ENCODE results near the gene ERG. TPM values are rescaled to one million over a fixed set of nuclear protein-coding genes. Genes with fewer than 3 reads are reported as not detected.

ERG gene
- 0.09 TPM in 1 of 2 replicates, not detected in the other for total RNA-seq (ENCODE audit: low replicate concordance)

GRCh38 chr21:38498057-38498833 is at the start of gene ERG:
TSS of gene ERG (minus strand) at chr21:38498477. CDS start at chr21:38498380, 97 bp downstream.
- H3K4me1 Mint-ChIP-seq, result peaks cover 24% of the 10 kb centered on the region
- Histone ChIP-seq H3K9ac (no peak within 1 kb of the TSS), H3K27ac (no peak within 1 kb of the TSS), H4K20me1 (ENCODE audit: low read depth) (no peaks in the 10 kb centered on the region), H2AFZ (replicated peaks) (no peak within 1 kb of the TSS), H3K4me2 (no peak within 1 kb of the TSS), H3K4me3 (no peak within 1 kb of the TSS), H3K79me2 (ENCODE audit: low read depth) (no peaks in the 10 kb centered on the region), H3K4me1 (no peaks in the 10 kb centered on the region), H3K36me3 (no peaks in the 10 kb centered on the region), H3K27me3 (no peaks in the 10 kb centered on the region), H3K9me3 (ENCODE audit: low read depth) (no peaks in the 10 kb centered on the region), H3F3A (ENCODE audit: low read depth) (no peaks in the 10 kb centered on the region)
- no peaks in the 10 kb centered on the region for H3K9me3 Mint-ChIP-seq
- H3K27ac Mint-ChIP-seq, result peak within 1 kb of the TSS; percentile 16
- no peak for DNase-seq (ENCODE audit: low spot score)
- no peaks in the 10 kb centered on the region for H3K36me3 Mint-ChIP-seq
- H3K27me3 Mint-ChIP-seq (ENCODE audit: insufficient read depth, low read depth), result peaks cover 3% of the 10 kb centered on the region
- TF ChIP-seq EZH2phosphoT487 (IDR thresholded peaks at IDR 0.05), result no peak
- no peak for TF ChIP-seq EZH2 (IDR thresholded peaks at IDR 0.05)
- TF ChIP-seq CTCF (IDR thresholded peaks at IDR 0.05), result no peak
- no peak within 1 kb of the TSS for H3K4me3 Mint-ChIP-seq

GRCh38 chr21:38544661-38545060 is 46.4 kb upstream of the ERG start:
- Histone ChIP-seq H3K27ac (no peak overlapping the region), H3K4me1 (no peaks in the 10 kb centered on the region), H2AFZ (replicated peaks) (no peak overlapping the region), H3K4me3 (no peak overlapping the region), H3K4me2 (no peak overlapping the region), H3K9ac (no peak overlapping the region), H3K27me3 (no peaks in the 10 kb centered on the region), H3F3A (ENCODE audit: low read depth) (no peaks in the 10 kb centered on the region), H3K79me2 (ENCODE audit: low read depth) (no peaks in the 10 kb centered on the region), H4K20me1 (ENCODE audit: low read depth) (no peaks in the 10 kb centered on the region), H3K36me3 (no peaks in the 10 kb centered on the region), H3K9me3 (ENCODE audit: low read depth) (no peaks in the 10 kb centered on the region)
- no peaks in the 10 kb centered on the region for H3K27me3 Mint-ChIP-seq (ENCODE audit: insufficient read depth, low read depth)
- H3K4me1 Mint-ChIP-seq, result no peaks in the 10 kb centered on the region
- no peaks in the 10 kb centered on the region for H3K36me3 Mint-ChIP-seq
- H3K9me3 Mint-ChIP-seq, result no peaks in the 10 kb centered on the region
- no peak for DNase-seq (ENCODE audit: low spot score)
- H3K27ac Mint-ChIP-seq, result no peak overlapping the region
- no peak for TF ChIP-seq CTCF (IDR thresholded peaks at IDR 0.05)
- no peak for TF ChIP-seq EZH2 (IDR thresholded peaks at IDR 0.05)
- TF ChIP-seq EZH2phosphoT487 (IDR thresholded peaks at IDR 0.05), result no peak
- no peak overlapping the region for H3K4me3 Mint-ChIP-seq

- no peak overlapping the region for H3K4me2 ChIP-seq
- H3K9me3 Mint-ChIP-seq, result no peaks in the 10 kb centered on the region
- H3K4me3 Mint-ChIP-seq, result no peak overlapping the region
- H3K9ac ChIP-seq, result no peak overlapping the region
- H3K4me1 Mint-ChIP-seq, result no peaks in the 10 kb centered on the region
- TF ChIP-seq EZH2 (IDR thresholded peaks at IDR 0.05) (no peak), CTCF (IDR thresholded peaks at IDR 0.05) (no peak), EZH2phosphoT487 (IDR thresholded peaks at IDR 0.05) (no peak)
- no peaks in the 10 kb centered on the region for H4K20me1 ChIP-seq (ENCODE audit: low read depth)
- H3K36me3 ChIP-seq, result no peaks in the 10 kb centered on the region
- H3K27ac Mint-ChIP-seq, result no peak overlapping the region
- no peaks in the 10 kb centered on the region for H3K4me1 ChIP-seq
- H3F3A ChIP-seq (ENCODE audit: low read depth), result no peaks in the 10 kb centered on the region
- DNase-seq (ENCODE audit: low spot score), result no peak
- no peaks in the 10 kb centered on the region for H3K79me2 ChIP-seq (ENCODE audit: low read depth)
- H3K36me3 Mint-ChIP-seq, result no peaks in the 10 kb centered on the region
- no peak overlapping the region for H2AFZ ChIP-seq (replicated peaks)
- no peaks in the 10 kb centered on the region for H3K9me3 ChIP-seq (ENCODE audit: low read depth)
- no peak overlapping the region for H3K27ac ChIP-seq
- H3K4me3 ChIP-seq, result no peak overlapping the region
- no peaks in the 10 kb centered on the region for H3K27me3 ChIP-seq
- H3K27me3 Mint-ChIP-seq (ENCODE audit: insufficient read depth, low read depth), result no peaks in the 10 kb centered on the region
These were observed 44.0 kb upstream of the ERG start for GRCh38 chr21:38542263-38542662.

Data from neural progenitor cell (in vitro differentiated cells).